HG03064 (cell line): ENCODE measurements around the gene APOL1.
"Not testable (repeated sequence)": the region's sequence is repeated elsewhere in the genome, so short reads cannot be mapped to it uniquely, and the experiment has no call there.

Experiments
- ATAC-seq: cut with Tn5 transposase; IDR thresholded peaks from one replicate; pipeline ENCODE4 v1.9.1; 2021; ENCODE audit warnings: low read depth; ENCODE audit not compliant: unreplicated experiment

APOL1 gene

DNA sequence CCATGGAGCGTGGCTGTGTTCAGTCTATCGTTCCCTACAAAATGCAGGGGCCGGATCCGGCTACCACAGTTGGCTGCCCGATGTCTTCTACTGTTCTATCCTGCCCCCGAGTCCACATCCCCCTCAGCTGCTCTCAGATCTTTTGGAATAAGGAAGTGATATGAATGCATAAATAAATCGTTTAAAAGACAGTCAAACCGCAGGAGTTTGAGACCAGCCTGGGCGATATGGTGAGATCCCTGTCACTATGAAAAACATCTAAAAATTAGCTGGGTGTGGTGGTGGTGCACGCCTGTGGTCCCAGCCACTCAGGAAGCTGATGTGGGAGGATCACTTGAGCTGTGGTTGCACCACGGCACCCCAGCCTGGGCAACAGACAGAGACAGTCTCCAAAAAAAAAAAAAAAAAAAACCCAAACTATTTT is 37.0 kb downstream of the APOL1 start:
- ATAC-seq, result not testable (repeated sequence)

DNA sequence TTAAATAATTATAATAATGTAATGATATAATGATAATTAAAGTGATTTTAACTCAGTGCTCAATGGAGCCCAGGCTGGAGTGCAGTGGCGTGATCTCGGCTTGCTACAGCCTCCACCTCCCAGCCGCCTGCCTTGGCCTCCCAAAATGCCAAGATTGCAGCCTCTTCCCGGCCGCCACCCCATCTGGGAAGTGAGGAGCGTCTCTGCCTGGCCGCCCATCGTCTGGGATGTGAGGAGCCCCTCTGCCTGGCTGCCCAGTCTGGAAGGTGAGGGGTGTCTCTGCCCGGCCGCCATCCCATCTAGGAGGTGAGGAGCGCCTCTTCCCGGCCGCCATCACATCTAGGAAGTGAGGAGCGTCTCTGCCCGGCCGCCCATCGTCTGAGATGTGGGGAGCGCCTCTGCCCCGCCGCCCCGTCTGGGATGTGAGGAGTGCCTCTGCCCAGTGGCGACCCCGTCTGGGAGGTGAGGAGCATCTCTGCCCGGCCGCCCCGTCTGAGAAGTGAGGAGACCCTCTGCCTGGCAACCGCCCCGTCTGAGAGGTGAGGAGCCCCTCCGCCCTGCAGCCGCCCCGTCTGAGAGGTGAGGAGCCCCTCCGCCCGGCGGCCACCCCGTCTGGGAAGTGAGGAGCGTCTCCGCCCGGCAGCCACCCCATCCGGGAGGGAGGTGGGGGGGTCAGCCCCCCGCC is 37.6 kb downstream of the APOL1 start:
- ATAC-seq, result not testable (repeated sequence)

DNA sequence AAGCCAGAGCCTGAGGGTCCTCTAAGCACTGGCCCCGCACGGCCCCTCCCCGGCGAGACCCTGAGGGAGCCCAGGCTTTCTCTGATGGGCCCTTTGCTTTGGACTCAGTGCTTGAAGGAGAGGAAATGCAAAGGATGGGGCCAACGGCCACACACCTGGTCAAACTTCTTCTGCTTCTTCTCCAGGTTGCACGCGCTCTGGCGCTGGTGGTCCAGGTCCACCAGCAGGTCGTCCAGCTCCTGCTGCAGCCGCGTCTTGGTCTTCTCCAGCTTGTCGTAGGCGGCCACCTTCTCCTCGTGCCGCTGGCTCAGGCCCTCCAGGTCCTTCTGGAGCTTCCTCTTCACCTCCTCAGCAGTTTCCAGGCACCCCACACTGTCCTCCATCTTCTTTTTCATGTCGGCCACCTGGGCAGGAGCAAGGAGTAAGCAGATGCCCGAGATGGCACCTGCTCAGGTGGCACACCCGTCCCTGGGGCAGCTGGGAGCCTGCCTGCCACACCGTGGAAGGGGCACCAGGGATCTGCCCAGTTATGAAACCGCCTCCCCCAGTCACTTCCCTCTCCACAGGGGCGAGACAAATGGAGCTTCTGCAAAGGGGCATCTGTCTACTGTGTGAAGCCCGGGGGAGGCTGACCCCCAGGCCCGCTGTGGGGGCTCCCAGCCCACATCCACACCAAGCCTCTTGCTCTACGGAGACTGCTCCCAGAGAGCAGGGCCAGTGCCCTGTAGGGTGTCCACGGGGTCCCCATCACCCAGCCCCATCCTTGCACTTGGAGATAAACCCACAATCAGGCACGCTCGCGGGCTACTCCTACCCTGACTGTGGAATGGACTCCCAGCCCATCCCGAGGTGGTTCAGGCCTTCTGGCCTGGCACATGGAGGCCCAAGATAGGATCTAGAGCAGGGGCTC is 39.2 kb downstream of the APOL1 start:
- ATAC-seq, result no peak

DNA sequence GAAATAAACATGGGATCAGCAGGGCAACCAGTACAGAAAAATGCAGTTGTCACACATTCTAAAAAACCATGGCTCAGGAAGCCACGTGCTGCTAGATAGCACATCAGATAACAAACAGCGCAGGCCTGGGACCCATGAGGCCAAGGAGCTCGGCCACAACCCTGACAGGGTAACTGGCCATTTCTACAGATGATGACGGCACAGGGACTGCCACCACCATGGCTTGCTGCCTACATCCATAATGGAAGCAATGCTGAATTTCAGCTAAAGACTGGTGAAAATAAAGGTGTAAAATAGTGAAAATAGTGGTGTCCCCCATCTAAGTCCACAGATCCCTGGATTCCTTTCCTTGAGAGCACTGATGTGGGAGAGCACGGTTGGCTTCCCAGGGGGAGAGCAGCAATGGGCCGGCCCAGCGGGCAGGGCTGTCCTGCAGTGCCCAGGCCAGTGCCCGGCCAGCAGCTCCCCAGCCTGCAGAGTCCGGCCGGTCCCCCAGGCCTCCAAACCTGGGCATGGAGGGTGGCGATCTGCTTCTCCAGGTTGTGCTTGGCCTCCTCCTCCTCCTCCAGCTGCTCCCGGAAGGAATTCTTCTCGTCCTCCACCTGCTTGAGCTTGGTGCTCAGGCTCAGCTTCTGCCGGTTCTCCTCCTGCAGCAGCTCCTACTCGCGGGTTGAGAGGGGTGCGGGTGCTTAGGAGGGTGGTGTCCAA is 40.0 kb downstream of the APOL1 start:
- ATAC-seq, result no peak

DNA sequence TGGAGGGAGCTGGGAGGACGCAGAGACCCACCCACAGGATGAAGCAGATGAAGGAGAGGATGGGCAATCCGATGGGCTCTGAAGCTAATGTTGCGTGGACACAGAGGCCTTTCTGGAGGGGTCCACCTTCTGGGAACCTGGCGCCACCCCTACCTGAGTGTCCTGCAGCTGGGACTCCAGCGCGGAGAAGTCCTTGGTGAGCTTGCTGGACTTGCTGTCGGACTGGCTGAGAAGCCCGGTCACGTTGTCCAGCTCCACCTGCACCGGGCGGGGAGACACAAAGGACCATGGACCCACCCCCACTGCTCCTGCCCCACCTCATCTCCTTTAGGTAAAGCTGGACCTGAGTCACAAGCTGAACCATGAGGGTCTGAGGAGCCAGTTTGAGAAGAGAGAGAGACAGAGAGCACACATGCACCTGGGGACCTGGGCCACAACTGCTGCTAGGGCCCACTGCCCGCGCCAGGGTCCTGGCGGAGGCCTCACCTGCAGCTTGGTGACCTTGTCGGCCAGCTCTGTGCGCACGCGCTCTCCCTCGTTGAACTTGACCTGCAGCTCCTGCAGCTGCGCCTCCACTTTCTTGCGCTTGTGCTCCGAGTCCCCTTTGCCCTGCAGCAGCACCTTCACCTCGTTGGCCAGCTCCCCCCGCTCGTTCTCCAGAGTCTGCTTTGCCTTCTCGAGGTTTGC is 40.8 kb downstream of the APOL1 start:
- no peak for ATAC-seq

DNA sequence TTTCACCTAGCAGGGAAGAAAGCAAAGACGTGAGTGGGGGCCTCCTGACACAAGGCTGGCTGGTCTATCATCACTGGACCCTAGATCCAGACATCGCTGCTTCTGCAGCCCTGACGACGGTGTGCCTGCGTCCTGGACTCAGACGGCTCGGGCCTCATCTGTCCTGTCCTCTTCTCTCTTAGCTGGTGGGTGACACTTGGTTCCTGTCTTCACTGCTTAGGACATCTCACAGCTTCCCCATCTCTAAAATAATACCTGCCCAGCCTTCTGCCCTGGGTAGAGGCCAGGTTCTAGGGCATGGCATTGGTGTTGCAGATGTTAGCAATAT is 41.3 kb downstream of the APOL1 start:
- no peak for ATAC-seq

DNA sequence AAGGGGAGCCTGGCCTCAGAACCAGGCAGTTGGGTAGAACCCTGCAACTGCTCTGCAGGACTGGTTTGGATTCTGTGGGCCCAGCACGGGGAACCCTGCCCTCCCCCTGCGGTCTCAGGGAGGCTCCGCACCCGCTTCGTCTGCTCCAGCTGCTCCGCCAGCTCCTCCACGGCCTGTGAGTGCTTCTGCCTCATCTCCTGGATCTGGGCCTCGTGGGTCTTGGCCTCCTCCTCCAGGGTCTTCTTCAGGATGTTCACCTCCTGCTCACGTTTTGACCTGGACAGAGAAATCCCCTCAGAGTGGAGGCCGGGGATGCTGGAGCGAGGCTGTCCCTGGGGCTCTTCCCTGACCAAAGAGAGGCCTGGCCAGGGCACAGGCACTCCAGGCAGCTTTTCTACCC is 41.9 kb downstream of the APOL1 start:
- ATAC-seq, result no peak

DNA sequence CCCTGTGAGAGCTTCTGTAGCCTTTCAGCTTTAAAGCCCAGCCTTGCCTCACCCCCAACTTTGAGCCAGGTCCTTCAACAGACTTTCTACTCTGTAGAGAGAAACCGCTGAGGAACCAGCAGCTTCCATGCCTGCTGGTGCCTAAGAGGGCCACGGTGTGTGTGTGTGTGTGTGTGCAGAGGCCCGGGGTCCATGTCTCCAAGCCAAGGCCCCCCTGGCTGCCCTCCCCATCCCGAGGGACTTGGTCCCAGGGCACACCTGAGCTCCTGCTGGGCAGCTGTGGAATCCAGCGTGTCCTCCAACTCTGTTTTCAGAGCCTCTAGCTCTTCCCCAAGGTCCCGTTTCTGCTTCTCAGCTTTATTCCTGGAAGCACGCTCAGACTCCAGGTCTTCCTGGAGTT is 42.3 kb downstream of the APOL1 start:
- no peak for ATAC-seq

DNA sequence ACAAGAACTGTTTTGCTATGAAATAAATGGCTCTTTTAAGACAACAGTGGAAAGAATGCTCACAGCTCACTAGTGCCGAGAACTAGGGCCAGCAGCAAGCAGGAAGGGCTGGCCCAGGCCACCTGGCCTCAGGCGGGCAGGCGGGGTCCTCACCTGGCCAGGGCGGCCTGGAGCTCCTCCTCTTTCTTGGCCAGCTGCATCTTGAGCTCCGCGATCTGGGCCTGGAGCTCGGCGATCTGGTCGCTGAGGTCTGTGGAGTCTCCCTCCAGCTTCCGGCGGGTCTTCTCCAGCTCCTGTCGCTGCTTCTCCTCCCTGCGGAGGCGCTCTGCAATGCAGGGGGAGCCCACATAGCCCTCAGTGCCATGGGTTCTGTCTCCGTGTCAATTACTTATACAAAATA is 43.8 kb downstream of the APOL1 start:
- no peak for ATAC-seq

DNA sequence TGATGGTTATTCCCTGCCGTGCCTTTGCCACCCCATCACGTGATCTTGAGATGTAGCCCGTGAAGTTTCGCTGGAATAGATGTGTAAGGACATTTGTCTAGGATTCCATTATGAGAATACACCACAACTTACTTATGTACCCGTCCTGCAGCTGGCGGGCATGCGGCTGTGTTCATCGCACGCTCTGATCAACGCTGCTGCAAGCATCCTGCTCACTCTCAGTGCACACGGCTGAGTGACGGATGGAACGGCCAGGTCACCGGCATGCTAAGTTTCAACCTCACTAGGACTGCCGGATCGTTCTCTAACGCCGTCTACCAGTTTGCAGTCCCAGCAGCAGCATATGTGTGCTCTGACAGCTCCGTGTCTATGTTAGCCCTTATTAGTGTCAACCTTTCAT is 44.6 kb downstream of the APOL1 start:
- ATAC-seq, result no peak

DNA sequence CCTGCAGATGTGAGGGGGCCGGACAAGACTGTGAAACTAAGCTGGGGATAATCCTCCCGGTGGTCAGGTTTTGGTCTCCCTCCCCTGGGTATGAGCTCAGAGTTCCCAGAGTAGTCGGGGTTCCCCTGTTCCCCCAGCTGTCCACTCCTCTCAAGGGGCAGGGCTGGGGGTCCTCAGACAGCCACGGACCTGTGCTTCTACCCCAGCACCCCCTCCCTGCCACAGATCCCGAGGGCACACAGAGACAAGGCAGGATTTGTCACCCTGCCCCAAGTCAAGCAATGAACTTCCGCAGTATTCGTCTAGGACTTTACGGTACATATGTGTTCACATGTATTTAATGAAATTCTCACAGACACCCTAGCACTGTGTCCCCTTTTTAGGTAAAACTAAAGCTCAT is 45.2 kb downstream of the APOL1 start:
- no peak for ATAC-seq

DNA sequence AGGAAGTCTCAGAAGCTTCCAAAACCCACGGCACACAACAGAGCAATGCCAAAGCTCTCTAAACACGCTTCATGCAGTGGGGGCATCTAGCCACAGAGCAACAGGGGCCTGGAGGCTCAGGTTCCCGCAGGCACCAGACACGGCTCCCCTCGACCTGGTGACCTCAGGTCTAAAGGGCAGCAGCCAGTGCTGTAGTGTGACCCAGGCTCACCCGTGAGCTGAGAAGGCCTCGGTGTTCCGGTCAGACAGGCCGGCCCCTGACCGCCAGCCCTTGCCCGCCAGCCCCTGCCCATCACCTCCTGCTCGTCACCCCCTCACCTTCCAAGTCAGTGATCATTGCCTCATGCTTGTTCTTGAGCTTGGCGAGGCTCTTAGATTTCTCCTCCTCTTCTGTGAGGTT is 45.7 kb downstream of the APOL1 start:
- ATAC-seq, result no peak

DNA sequence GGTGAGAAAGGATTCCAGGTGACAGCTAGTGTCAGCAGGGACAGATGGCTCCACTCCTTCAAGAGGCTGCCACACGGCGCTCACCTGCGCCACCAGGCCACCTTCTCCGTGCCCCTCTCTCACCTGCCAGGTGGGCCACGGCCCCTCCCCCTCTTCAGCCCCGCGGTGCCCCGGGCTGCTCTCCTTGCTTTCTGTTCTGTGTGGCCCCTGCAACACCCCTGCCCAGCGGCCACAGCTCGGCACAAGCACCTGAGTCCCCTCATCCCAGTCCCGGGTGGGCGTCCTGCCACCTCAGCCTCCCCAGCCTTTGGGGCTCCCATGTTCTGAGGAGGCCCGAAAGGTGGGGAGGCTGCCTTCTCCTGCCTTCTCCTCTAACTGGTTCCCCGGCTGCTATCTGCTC is 46.4 kb downstream of the APOL1 start:
- no peak for ATAC-seq

DNA sequence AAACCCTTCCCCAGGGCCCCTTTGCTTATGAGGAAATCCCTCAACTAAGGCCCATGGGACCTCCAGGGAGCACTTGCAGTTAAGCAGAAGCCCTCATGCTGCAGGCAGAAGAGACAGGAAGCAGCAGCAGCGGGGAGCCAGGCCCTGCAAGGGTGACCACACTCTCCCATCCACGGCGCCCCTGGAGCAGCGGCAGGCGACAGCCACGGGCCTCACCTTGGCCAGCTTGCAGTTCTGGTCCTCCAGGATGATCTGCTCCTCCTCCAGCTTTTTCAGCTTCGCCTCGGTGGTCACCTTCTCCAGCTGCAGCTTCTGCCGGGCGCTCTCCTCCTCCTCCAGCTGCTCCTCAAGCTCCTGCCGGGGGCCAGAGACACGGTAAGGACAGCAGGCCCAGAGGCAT is 47.0 kb downstream of the APOL1 start:
- no peak for ATAC-seq

DNA sequence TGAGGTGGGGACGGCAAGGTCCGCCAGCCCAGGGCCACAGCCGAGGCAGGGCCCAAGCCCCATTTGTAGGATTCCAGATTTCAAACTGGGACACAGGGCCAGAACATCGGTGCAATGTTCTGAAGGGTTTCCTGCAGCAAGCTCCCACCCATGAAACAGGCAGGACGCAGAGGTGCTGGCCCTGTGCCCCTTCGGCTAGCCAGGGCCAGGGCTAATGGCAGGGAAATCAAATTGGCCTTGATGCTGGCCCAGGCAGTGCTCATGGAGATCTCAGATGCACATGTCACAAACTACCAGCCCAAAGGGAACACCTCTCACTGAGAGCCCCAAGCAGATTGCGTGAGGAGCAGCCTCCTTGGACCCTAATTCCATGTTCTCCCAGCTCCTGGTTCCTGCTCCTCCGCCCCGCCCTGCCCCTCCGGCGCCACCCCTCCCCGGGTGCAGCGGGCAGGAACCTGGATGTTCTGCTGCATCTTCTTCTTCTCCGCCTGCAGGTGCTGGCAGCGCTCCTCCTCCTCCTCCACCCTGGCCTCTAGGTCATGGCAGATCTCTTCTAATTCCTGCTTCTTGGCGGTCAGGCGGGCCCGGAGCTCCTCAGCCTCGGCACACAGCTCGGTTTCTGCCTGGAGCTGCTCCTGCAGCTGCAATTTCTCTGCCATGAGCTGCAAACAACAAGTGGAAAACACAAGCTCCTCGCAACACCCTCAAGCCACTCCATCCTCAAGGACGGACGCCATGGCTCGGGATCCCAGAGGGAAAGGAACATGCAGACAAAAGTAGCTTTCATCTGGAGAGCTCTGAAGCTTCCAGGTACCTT is 47.7 kb downstream of the APOL1 start:
- ATAC-seq, result no peak

DNA sequence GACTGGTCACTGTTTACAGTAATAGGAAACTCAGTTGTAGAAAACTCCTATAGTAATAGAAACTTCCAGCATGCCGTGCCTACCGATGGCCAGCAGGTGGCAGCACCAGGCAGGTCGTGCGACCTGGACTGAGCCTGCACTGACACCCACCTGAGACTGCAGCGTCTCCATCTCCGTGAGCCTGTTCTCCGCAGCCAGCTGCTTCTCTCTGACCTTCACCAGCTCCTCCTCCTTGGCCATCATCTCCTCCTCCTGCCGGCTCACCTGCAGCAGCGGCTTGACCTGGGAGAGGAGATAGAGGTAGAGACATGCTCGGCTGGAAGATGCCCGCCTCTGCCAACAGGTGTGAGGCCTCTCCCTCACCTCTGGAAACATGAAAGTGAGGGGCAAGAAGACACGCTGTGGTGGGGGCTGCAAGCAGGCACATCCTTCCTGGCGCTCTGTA is 48.5 kb downstream of the APOL1 start:
- no peak for ATAC-seq

DNA sequence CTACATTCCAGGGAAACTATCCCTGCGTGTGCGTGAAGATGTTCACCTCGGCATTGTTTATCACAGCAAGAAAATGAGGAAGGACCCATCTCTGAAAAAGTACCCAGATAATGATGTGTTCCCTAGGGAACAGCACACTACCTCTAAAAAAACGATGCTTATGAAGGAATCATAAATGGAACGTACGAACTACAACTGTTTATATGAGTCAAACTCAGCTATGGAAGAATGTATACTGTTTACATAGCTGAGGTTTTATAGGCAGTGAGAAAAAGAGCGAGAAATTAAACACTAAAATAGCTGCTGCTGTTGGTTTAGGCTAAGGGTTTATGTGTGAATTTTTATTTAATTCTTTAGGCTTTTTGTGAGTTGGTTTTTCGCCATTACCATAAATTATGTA is 48.9 kb downstream of the APOL1 start:
- ATAC-seq, result no peak

DNA sequence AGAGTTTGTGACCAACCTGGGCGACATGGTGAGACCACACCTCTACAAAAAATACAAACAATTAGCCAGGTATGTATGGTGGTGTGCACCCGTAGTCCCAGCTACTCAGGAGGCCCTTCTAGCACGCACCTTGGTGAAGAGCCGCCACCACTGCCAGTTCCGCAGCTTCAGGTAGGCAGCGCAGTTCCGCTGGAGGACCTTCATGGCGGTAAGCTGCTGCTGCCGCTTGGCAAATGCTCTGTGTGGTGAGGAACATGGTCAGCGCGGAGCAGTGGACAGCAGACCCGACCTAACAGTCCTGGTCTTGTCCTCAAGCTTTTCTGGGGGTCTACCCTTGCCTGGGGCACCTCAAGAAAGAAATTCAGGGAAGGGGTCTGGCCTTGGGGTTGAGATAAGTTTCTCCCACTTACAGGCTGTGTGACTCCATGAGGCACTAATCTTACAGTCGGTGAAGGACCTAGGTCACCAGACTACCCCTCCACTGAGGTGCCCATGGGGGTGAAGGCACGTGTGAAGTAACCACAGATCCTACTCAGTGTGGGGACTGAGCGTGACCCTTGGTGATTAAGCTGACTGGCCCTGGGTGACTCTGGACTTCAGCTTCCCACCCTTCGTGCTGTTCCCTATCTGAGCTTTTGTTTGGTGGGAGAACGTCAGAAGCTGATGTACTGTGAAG is 49.6 kb downstream of the APOL1 start:
- ATAC-seq, result no peak

DNA sequence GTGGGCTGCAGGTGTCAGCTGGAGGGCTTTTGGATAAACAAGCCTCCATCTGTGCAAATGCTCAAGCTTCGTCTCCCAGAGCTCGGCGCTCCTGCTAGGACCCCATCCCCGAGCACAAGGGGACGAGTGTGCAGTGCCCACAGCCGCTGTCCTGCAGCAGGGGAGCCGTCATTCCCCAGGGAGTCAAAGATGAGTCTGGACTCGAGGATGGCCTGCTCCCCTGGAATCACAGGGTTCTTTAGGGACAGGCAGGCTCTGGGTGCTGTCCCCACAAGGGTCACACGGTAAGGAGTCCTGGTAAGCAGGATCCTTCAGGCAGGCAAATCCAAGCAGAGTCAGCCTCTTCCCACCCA is 50.2 kb downstream of the APOL1 start:
- no peak for ATAC-seq

DNA sequence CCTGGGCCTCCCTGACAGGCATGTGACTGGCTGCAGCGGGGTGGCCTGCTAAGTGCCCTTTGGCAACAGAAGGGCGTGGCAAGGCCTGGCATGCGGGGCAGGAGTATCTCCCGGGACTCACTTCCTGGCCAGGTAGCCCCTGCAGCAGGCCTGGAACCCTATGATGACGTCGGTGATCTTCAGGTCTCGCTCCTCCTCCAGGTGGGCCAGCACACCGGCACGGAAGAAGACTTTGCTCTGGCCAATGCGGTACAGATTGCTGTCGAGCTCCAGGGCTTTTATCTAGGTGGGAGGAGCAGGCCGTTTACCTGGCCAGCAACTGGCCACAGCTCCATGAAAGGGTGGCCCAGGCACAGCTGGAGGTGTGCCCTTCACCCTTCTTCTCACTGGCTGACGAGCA is 50.9 kb downstream of the APOL1 start:
- ATAC-seq, result no peak
